HFF-Myc (cell line): ENCODE measurements around the gene CAMK4.
"Not testable (repeated sequence)": the region's sequence is repeated elsewhere in the genome, so short reads cannot be mapped to it uniquely, and the experiment has no call there.

Experiments used
- DNase-seq: peaks from one replicate; pipeline ENCODE4 v3.0.0-alpha.2; 2011; ENCODE audit warnings: low read depth; ENCODE audit errors: extremely low read depth
- H3K4me3 ChIP-seq: replicated peaks from 2 replicates; pipeline ENCODE4 v1.5.1; 2011; ENCODE audit warnings: low read depth, mild to moderate bottlenecking, control low read depth, low read length
- CTCF ChIP-seq: IDR thresholded peaks from 2 replicates; pipeline ENCODE4 v1.5.1; 2012; ENCODE audit warnings: mild to moderate bottlenecking, low read depth, low read length, control low read depth; ENCODE audit errors: missing control alignments

The CAMK4 gene

GRCh38 chr5:111252799-111253545 is 28.8 kb downstream of the CAMK4 start:
- H3K4me3 ChIP-seq: no peak overlapping the region
- no peak for DNase-seq
- no peak for TF ChIP-seq CTCF

GRCh38 chr5:111254613-111255012 is 30.4 kb downstream of the CAMK4 start:
- no peak for TF ChIP-seq CTCF
- H3K4me3 ChIP-seq: no peak overlapping the region
- DNase-seq: no peak

- H3K4me3 ChIP-seq: no peak overlapping the region
- DNase-seq: no peak
- TF ChIP-seq CTCF: no peak
Observed at GRCh38 chr5:111255169-111255568, 31.0 kb downstream of the CAMK4 start.

- TF ChIP-seq CTCF: no peak
- DNase-seq: no peak
- H3K4me3 ChIP-seq: no peak overlapping the region
Observed at GRCh38 chr5:111256128-111256527, 31.9 kb downstream of the CAMK4 start.

GRCh38 chr5:111257610-111258009 is 33.4 kb downstream of the CAMK4 start:
- not testable (repeated sequence) for H3K4me3 ChIP-seq

GRCh38 chr5:111259636-111260035 is 35.5 kb downstream of the CAMK4 start:
- H3K4me3 ChIP-seq: no peak overlapping the region
- DNase-seq: no peak
- TF ChIP-seq CTCF: no peak

More at GRCh38 chr5:111257610-111258009, 33.4 kb downstream of the CAMK4 start:
- not testable (repeated sequence) for DNase-seq

- no peak overlapping the region for H3K4me3 ChIP-seq
- DNase-seq: no peak
- TF ChIP-seq CTCF: no peak
Observed at GRCh38 chr5:111261610-111262009, 37.4 kb downstream of the CAMK4 start.
